GM18498 (cell line): ENCODE data around the gene RBMS3.
"Not testable (repeated sequence)": the region's sequence is repeated elsewhere in the genome, so short reads cannot be mapped to it uniquely, and the experiment has no call there.

Source experiments
- ATAC-seq: cut with Tn5 transposase; IDR thresholded peaks from one replicate; pipeline ENCODE4 v1.9.1; 2021; ENCODE audit warnings: mild to moderate bottlenecking, moderate library complexity; ENCODE audit not compliant: unreplicated experiment

The RBMS3 gene

DNA sequence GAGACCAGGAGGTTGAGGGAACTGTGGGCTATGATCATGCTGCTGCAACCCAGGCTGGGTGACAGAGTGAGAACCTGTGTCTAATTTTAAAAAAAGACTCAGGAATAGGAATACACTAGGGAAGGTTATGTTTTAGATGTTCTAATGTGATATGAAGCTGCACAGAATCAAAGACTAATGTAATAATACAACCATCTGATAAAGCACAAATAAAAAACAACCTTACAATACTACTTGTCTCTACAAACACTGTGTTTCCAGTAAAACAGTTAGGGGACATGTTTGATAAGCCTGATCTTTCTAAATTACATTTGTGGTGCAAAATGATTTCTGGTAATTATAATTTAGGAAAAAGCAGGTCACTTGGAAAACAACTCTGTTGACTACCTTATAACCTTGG lies 56.7 kb downstream of the RBMS3 start:
- no peak for ATAC-seq

DNA sequence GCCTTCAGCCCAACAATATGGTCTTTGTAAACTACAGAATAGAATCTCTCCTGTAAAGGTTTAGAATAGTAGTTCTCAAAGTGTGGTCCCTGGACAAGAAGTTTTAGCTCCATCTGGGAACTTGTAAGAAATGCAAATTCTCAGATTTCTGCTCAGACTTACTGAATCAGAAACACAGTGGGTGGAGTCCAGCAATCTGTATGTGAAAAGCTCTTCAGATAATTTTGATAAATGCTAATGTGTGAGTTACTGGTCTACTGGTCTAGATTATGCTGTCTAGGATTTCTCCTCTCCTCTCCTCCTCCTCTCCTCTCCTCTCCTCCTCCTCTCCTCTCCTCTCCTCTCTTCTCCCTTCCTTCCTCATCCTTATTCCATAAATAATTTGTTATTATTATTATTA lies 57.5 kb downstream of the RBMS3 start:
- no peak for ATAC-seq

DNA sequence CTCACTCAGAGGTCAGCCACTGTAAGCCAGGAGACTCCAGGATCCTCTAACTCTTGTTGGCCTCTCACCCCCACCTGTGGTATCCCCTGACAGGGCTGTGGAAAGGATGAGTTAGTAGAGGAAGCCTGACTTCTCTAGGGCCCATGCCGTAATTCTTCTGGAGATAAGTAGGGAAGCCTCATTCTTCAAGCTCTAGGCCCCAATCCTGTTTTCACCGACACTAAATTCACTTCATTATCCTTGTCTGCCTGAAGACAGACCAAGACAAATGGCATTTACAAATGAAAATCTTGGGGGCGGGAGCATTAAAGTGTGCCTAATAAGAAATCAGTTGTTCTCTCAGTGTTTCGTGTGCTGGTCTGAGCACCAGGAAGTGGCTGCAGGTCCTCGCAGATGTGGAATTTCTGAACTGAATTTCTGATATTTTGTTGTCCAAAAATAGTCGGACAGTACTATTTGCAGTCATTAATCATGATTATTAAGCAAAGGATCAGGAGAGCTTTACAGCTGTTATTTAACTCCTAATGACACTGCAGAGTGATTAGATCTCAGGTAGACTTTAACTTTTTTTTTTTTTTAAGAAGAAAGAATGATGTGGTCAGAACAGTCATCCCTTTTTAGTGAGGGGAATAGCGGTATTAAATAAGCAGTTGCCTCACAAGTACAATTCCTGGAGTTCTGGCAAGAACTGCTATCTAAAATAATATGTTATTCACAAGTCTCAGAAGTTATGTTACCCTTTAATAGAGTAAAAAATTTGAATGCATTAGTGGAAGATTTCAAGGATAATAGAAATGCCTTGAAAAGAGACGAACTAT lies 58.4 kb downstream of the RBMS3 start:
- ATAC-seq = no peak

DNA sequence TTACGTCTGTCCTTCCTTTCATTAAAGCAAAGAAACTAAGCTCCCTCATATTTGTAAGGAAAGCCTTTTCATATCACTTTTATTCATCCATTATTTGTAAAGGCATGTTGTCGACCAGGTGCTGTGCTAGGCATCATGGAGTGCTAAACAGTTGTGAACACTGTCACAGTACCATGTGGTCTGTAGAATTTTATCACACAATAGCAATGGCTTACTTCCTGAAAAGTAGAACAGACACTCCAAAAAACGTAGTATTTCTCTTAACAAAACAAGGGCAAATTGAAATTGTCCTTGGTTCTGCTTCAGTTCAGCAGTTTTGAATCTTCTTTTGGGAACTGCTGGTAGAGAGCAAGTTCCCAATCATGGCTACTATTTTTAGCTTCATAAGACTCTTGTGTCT lies 63.3 kb downstream of the RBMS3 start:
- no peak for ATAC-seq

DNA sequence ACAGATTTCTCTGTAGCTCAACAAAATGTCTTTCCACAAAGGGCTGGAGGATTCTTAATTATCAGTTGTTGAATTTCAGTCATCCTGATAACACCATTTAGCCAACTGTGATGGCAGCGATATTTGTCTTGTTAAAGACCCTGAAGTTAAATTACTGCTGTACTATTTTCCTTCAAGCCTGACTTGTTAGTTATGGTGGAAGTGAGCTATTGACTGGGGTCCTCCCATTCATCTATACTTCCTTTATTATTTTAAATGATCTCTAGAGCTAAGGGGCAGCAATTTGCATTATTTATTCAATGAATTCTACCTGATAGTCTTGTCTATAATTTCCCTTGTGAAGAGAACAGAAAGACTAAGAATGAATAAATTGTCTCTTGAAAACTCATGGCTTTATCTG lies 64.1 kb downstream of the RBMS3 start:
- ATAC-seq = no peak

DNA sequence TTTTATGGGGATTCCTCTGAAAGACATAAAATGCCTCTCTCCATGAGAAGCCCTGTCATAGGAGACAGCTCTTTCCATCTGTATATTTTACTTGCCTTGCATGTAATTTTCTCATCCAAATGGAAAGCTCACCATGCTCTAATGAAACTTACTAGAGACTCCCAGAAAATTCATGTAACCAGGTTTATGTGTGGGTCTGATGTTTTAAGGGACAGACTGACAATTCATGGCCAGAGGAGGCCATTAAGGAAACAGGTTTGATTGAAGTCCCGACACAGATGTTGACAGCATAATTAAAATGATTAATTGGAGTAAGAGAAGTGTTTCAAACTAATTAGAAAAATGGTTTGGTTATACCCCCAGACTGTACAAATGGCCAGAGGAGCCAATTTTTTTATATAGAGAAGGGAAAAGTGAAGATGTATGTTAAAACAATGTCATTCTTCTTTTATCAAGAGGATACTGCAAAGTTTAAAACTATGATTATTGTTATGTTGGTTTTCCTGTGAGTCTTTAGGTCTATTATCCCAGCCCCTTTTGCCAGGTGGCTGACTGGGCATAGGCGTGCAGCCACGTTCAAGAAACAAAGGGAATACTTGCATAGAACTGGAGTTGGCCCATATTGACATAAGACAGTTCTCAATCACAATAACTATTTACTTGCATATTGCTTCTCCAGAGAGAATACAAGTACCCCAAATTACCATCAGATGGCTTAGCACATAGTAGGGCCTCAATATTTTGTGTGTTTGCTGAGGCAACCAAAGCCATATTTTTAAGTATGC lies 64.8 kb downstream of the RBMS3 start:
- ATAC-seq = no peak

DNA sequence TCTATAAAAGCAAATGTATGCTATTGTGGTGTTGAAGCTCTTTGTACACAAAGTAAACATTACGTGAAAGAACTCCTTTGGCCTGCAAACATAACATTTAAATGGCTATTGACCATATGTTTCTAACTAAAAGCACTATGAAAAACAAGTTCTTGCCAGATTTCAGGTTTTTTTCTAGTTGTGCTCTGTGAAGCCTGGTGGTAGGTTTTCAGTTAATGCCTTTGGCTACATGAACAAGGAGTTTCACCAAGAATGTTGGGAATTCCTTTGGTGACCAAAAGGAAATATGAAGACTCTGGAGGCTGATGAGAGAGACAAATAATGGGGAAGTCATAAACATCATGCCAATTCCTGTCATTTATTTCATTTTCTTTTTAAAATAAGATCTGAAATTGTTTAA lies 66.0 kb downstream of the RBMS3 start:
- no peak for ATAC-seq

DNA sequence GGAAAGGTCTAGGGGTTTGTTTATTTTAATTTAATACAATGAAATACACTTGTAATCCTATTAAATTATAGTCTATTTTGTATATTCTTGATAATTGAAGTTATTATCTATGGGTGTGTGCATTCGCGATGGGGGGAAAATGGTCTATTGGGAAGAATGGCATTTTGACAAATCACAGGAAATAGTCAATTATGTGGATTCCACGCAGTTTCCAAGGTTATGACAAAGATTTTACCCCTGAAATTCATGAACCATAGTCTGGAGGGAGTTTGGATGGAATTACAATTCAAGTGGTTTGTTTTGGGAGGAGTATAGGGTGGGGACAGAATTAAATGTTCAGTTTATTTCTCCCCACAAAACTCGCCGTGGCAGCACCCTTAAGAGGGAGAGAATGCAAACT lies 66.5 kb downstream of the RBMS3 start:
- no peak for ATAC-seq

DNA sequence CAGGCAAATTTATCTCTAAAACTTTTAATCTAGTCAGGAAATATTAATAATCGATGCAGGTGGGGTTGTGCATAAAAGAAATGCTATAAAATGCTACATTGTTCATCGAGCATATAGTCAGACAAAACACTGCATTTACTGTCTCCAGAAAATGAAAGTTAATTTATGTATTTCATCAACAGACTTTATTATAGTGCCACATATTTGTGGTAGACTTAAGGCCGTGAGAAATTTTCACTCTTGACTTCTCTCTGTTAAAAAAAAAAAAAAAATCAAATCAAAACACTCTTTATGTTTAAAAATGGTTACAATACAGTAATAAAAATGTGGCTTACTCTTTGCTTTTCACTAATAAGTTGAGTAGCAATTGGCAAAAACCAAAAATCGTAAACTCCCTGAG lies 67.4 kb downstream of the RBMS3 start:
- ATAC-seq = no peak

DNA sequence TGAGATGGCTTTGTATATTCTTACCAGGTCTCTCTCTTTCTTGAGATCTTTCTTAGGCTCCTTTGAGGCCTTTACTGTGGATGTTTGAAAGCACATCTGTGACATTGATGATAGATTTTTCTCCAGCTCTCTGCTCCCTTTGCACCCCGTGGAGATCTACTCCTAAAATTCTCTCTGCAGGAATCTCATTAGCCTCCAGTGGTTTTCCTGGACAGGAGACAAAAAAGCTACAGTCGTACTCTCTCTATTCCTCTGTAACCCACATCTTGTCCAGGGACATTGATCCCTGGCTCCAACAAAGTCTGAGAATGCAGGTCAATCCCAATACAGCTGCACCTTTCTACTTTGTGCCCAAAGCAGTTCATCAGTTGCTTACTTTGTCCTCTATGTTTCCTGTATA lies 68.2 kb downstream of the RBMS3 start:
- ATAC-seq = no peak

DNA sequence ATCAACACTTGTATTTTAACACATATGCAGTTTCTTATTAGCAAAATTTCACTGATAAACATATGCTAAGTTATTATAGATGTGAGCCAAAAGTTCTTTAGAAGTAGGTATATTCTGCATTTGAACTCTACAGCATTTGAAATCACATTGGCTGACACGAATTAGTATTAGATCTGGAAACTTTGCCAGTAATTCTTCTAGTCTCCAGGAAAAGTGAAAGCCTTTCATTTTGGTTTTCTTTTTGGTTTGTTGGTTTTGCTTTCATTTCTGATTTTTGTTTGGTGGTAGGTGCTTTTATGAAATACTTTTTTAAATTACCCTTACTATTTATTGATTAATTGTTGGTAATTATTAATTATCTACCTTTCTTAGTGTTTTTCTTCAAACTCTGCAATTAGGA lies 72.9 kb downstream of the RBMS3 start:
- ATAC-seq = no peak

DNA sequence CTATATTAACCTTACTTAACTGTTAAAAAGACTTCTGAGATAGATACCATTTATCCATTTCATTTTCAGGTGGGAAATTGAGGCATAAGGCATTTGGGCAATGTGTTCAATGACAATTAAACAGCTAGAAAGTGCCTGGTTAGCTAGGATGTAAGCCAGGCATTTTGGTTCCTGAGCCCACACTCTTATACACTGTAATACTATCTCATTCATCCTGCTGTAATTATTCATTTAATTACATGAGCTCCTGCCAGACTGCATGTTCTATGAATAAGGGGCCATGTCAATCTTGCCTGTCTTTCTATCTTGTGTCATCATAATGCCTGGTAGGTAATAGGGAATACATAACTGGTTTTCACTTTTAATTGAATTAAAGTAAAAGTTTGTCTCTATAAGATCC lies 74.0 kb downstream of the RBMS3 start:
- ATAC-seq = no peak

DNA sequence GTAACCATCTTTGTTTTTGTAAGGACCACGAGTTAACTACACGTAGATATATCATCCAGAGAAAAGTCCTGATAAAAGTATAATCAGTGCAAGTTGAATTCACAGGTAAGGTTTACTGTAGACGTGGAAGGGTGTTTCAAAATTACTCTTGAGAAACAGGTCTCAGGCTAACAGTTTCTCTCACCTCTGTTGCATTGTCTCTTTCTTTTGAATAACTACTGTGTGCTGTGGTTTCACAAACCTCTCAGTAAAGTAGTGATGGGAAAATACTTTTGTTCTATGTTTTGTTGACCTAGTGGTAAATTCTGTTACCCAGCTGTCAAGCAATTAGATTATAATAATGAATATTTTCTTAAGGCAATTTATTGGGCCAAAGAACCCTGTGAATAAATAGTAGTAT lies 75.2 kb downstream of the RBMS3 start:
- ATAC-seq = no peak

DNA sequence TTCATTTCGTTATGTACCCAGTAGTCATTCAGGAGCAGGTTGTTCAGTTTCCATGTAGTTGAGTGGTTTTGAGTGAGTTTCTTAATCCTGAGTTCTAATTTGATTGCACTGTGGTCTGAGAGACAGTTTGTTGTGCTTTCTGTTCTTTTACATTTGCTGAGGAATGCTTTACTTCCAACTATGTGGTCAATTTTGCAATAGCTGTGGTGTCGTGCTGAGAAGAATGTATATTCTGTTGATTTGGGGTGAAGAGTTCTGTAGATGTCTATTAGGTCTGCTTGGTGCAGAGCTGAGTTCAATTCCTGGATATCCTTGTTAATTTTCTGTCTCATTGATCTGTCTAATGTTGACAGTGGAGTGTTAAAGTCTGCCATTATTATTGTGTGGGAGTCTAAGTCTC lies 79.4 kb downstream of the RBMS3 start:
- not testable (repeated sequence) for ATAC-seq

DNA sequence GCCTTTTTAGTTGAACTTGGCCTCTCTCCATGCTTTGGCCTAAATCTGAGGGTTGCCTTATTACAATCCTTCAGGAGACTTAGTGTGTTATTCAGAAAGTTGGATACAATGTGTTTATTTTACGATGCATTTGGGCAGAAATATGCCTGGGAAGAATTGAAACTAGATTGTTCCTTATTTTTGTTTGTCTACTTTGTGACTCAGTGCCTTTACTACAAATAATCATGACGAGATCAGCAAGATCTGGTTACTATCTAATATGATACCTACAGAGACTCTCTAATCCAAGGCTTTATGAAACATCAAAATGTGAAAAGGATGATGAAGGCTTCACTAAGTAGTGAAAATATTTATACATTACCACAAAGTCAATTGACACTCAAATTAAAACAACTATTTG lies 82.2 kb downstream of the RBMS3 start:
- ATAC-seq = no peak

DNA sequence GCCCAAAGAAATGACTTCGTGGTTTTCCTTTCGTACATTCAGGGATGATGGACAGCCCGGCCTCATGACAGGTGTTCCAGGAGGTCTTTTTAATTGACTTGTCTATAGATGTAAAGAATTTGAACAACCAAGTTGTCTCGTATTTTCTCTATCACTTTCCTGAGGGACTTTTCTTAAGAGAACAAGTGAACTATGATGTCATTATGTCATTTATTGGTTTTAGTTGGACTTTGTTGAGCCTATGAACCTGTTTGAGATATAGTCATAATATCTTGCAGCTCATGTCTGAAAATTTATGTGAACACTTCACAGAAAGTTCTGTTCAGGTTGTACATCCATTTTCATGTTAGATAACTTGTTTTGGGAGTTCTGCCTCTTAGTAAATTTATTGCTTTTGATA lies 89.2 kb downstream of the RBMS3 start:
- no peak for ATAC-seq

DNA sequence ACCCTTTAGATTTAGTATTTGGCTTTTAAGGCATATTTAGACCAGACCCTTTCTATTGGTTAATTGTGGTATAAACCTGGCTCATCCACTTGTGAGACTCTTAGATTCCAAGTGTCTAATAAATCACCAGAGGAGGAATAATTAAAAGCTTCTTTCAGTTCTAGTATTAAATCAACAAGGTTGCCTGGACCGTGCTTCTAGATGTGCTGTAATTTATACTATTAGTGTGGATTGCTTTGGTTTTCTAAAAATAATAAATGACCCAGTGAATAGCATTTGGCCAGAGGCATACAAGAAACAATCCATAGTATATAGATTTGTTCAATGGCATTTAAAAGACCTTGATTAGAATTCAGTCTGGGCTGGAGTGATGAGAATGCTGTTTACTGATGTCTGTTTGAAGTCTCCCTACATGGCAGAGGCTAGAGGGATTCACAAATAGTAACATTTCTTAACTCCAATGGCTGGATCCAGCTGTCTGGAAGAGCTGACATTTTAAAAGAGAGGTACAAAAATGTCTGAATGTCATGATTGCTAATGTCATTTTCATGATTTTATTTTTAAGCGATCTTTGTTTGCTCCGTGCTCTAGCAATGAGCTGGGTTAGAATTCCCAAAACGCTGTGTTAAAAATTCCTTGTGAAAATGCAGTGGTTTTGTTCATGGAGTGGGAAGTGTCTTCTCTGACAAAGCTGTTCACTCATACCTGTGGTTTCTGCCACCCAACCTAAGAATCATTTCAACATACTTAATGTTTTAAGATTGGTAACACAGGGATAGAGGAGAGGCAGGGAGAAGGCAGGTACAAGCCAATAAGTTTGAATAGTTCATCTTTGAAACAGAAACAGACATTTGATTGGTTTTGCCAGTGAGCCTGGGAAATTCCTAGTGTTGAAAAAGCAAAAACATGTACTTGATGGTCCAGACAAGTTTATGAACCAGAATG lies 89.9 kb downstream of the RBMS3 start:
- ATAC-seq = no peak

DNA sequence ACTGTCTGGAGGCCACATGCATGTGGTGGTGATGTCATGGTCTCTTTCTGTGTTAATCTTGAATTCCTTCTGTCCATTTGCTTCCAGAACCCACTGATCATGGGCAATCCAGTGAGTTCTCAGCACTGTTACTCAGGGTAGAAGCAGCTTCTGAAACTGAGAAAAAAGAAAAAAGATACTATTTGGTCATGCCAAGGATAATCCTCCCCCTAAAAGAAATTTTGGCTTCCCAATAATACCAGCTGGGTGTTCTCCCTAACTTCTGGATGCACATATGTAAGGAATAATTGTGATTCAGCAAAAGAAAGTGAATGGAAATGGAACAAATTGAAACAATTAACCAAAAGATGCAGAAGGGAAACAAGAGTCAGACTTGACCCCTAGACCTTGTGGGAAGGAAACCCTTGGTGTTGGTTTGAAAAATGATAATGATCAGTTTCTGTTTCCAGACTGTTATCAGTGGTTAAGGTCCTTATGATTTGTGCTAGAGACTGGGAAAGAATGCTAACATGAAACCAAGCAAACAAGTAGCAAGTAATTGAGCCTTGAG lies 92.3 kb downstream of the RBMS3 start:
- no peak for ATAC-seq

DNA sequence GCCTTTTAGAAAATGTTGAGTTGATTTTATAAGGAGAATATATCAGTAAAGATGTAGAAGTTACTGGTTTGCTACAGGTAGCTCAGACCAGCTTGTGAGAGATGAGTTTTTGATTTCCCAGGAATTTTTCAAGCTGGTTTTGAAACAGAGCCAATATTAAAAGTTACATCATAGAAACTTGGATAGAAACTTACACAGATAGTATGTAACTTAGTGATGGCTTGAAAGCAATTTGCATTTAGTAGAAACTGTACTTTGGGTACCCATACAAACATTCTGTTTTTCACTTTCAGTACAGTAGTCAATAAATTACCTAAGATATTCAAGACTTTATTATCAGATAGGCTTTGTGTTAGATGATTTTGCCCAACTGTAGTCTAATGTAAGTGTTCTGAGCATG lies 93.4 kb downstream of the RBMS3 start:
- ATAC-seq = peak; percentile 56

DNA sequence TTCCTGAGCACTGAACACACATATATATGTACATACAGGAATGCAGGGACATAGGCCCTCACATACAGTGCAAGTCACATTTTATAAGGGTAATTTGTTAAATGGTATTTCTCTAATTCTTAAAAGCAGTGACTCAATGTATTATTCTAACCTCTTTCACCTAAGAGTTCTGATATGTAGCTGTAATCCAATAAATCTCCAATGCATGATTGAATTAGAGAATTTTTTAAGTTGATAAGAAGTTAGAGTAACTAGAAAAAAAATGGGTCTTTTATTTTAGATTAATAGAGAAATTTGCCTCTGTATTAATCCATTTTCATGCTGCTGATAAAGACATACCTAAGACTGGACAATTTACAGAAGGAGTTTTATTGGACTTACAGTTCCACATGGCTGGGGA lies 98.2 kb downstream of the RBMS3 start:
- no peak for ATAC-seq

DNA sequence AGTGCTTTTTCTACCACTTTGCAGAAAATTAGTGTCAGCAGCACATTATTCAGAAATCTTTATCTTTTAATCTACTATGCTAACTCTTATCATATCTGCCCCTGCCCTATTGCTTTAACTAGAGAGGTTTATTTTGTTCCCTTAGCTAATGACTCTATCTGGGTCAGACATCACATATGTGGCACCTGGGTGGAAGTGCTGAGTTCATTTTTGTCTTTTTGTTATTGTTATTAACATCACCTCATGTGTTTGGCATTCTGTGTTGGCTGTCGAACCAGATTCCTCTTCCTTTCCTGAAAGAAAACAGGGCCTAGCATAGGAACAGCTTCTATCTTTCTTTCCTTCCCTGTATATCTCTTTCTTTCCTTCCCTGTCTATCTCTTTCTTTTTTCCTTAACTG lies 100.7 kb downstream of the RBMS3 start:
- no peak for ATAC-seq
